Measurements from ENCODE around the gene STXBP6.

The STXBP6 gene

DNA sequence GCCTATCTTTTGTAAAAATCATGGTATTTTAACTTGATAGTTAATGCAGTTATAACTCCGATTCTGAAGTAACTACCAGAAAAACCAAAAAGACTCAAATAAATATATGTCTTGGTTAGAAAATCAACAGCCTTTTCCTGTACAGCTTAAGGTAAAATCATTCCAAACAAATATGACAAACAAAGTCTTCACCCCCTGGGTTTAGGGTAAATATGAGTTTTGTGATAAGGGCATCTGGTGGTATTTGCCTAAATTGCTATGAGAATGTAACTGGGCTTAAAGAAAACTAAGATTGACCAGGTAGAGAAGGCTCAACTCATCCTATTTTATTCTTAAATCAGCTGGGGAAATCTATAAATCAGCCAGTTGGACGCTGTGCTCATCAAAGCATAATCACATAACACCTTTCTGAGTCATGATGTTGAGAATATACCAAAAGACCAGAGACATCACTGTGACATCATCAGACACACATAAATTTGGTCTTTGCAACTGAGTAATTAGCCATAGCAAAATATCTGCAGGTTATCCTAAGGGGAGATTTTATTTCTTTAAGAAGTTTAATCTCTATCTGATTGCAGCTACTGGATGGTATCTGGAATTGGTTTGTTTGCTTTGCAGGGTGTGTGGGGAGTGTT is 133.9 kb downstream of the STXBP6 start:
- no peak for DNase-seq (ENCODE audit: low read depth, low spot score)

- DNase-seq (ENCODE audit: low read depth, low spot score), result no peak
Observed at GRCh38 chr14:24915403-24915921, 134.5 kb downstream of the STXBP6 start.

DNA sequence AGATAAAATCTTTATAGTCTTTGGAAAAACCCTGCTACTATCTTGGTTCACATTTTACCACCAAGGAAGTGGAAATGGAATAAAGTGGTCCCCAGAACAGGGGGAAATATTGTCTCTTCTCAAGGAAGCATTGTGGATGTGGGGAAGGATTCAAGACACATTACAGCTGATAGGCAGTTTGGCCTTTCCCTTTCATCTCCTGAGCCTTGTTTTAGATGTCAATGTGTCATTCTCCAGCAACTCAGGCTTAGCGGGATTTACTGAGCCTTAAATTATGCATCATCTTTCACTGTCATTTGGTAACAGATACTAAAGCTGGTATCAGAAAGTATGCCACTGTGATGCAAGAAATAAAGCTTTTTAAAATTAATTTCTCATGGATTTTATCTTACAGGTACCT is 136.2 kb downstream of the STXBP6 start:
- DNase-seq (ENCODE audit: low read depth, low spot score), result no peak

DNA sequence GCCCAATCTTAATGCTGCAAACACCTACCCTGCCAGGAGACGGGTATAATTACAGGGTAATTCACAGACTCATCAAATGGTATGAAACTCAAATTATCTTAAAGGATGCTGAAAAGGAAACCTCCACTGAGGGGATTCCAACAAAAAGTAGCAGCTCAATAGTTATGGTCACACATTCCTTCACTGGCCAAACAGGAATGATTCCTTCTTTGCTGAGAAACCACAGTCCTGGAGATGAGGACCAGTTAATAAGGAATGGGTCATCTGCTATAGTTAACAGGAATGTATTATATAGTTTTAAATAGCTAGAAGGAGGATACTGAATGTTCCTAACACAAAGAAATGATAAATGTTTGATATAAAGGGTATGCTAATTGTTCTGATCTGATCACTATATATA is 136.9 kb downstream of the STXBP6 start:
- DNase-seq (ENCODE audit: low read depth, low spot score), result no peak

DNA sequence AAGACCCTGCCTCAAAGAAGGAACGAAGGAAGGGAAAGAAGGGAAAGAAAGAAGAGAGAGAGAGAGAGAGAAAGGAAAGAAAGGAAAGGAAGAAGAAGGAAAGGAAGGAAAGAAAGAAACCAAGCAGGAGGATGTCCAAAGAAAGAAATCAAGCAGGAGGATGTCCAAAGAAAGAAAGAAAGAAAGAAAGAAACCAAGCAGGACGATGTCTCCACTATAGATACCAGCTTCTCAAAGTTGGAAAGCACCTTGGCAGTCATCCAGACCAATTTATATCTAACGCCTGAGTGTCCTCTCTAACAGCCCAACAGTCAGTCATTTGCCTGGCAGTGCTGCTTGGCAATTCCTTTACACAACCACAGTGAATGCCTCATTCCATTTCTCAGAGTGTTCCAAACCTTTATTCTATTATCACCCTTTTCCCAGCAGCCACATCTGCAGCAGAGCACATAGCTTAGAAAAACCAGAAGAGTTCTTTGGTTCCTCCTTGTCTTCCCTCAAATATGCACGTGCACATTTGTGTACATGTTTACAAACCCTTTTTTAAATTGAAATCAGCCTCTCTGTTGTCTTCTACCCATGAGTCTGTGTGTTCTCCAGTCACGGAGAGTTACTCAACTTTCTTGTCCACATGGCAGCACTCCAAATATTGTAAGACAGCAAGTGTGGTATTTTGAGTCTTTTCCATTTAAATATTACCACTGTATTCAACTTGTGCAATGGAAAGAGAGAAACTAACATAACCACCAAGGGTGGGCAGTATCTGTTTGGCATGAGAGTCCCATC is 138.4 kb downstream of the STXBP6 start:
- no peak for DNase-seq (ENCODE audit: low read depth, low spot score)

- DNase-seq (ENCODE audit: low read depth, low spot score), result no peak
Observed at GRCh38 chr14:24910408-24910986, 139.4 kb downstream of the STXBP6 start.

GRCh38 chr14:24909523-24910302 is 140.2 kb downstream of the STXBP6 start:
- DNase-seq (ENCODE audit: low read depth, low spot score), result no peak

GRCh38 chr14:24908592-24909236 is 141.2 kb downstream of the STXBP6 start:
- DNase-seq (ENCODE audit: low read depth, low spot score), result no peak

GRCh38 chr14:24904533-24904932 is 145.4 kb downstream of the STXBP6 start:
- DNase-seq (ENCODE audit: low read depth, low spot score), result no peak

- DNase-seq (ENCODE audit: low read depth, low spot score), result no peak
Observed at GRCh38 chr14:24903337-24903736, 146.6 kb downstream of the STXBP6 start.

DNA sequence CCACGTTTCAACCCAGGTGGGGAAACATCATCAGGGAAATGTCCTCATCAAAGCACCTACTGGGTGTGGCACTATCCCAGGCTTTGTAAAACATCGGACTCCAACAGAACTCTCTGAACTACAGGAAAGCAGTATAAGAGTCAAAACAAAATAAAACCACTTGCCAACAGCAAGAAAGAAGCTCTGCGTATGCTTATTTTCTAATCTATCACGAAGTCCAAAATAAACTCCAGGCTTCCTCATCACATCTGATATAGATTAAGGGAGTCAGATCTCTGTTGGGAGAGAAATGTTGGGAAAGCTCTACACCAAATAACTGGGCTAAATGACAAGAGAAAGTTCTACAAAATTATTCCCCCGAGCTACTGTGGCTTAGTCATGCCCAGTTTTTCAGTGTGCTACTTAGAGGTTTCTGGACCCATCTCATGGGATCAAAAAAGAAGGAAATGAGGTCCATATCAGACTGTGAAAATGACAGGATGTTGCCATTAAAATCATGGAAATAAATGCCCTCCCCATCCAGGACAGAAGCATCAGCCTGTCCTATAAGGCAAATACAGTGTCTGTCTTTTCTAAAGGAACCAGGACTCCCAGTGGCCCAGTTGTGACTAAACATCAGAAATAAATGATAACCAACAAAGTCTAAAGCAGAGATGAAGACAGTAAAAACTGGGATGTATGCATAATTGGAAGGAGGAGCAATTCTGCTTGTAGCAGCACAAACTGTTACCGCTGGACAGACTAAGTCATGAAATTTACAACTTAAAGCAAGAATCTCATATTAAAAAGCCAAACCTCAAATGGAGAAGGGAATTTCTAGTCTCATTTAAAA is 149.5 kb downstream of the STXBP6 start:
- DNase-seq (ENCODE audit: low read depth, low spot score), result no peak

GRCh38 chr14:24897793-24898192 is 152.2 kb downstream of the STXBP6 start:
- no peak for DNase-seq (ENCODE audit: low read depth, low spot score)

GRCh38 chr14:24895622-24896021 is 154.3 kb downstream of the STXBP6 start:
- DNase-seq (ENCODE audit: low read depth, low spot score), result no peak

GRCh38 chr14:24895243-24895583 is 154.7 kb downstream of the STXBP6 start:
- no peak for DNase-seq (ENCODE audit: low read depth, low spot score)

DNA sequence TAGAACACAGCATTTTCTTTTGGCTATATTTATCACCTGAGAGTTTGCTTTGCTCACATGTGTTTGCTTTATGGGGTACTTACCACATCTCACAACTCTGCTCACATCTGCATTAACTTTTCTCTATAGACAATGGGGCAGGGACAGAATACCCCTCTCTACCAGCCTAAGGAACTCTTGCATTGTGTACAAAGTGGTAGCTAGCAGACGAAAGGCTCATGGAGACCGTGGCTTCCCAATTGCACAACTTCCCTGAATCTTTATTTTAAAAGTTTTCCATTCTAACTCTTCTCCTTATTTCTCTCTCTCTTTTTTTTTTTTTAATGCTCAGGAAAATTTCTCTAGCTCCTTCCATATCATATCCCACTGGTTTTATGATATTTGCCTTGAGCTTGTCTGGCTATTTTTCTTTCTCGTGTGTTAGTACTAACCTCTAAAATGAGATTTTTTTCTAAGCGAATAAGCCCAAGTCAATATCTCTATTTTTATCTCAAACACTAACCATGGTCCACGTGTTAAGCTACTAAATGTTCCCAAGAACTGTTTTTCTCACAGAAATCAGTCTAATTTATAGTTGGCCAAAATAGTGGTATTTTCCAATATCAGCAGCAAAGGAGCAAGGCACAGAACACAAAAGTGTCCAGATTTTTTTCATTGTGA is 155.2 kb downstream of the STXBP6 start:
- DNase-seq (ENCODE audit: low read depth, low spot score), result no peak

DNA sequence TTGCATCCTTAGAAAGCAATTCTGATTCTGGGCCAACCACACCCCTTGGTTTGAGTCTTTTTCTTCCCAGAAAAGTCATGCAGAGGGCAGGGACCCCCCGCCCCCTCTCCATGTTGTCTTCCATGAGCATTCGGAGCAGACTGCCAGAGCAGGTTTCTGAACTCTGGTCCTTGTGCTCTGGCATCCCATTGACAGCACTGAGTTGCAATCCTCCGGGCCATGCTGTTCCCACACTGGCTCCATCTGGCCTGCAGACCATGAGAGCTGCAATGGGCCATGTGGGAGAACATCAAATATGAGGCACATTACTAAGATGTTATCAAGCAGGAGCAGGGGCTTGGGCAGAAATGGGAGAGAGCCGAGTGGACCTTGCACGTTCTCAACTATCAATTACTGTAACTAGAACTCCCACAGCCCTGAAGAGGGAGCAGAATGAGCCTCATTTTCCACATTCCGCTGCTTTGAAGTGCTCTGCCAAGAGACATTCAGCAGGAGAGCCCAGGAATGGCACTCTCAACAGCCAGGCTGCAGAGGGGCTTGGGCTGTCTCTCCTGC is 157.4 kb downstream of the STXBP6 start:
- no peak for DNase-seq (ENCODE audit: low read depth, low spot score)

GRCh38 chr14:24891987-24892496 is 157.9 kb downstream of the STXBP6 start:
- no peak for DNase-seq (ENCODE audit: low read depth, low spot score)

- DNase-seq (ENCODE audit: low read depth, low spot score), result no peak
Observed at GRCh38 chr14:24890716-24891115, 159.2 kb downstream of the STXBP6 start.

GRCh38 chr14:24889843-24890242 is 160.1 kb downstream of the STXBP6 start:
- no peak for DNase-seq (ENCODE audit: low read depth, low spot score)

- no peak for DNase-seq (ENCODE audit: low read depth, low spot score)
Observed at GRCh38 chr14:24888532-24888931, 161.4 kb downstream of the STXBP6 start.
